IMR-90 (cell line): ENCODE results near the gene NOTO. TPM values are rescaled to one million over a fixed set of nuclear protein-coding genes. Genes with fewer than 3 reads are reported as not detected.

Experiments
- ATAC-seq: fragments of 200-7000 bp; cut with Tn5 transposase; 2 replicates; pipeline ENCODE4 v1.9.1; 2020; ENCODE audit warnings: low read depth, mild to moderate bottlenecking, moderate library complexity
- BruUV-seq: library from RNA; stranded (reverse); fragments of 400-500 nt; replicated peaks from 2 replicates; lab custom pipeline; 2021; lab: Mats Ljungman, UMichigan
- CTCF ChIA-PET: fragments of 300-600 bp; formaldehyde crosslinking; extraction: SDS; loops from one replicate; lab custom pipeline; 2021; ENCODE audit warnings: antibody characterized with exemption; lab: Yijun Ruan, JAX
- POLR2A ChIA-PET: fragments of 300-600 bp; sonication (Branson Sonifier 250); formaldehyde crosslinking; loops from one replicate; lab custom pipeline; 2022; ENCODE audit warnings: antibody characterized with exemption; ENCODE audit not compliant: unreplicated experiment; lab: Charles Lee
- DNase-seq: peaks from one replicate; pipeline ENCODE4 v3.0.0; 2013
- H2AFZ ChIP-seq: replicated peaks from 2 replicates; pipeline ENCODE3; 2013; ENCODE audit warnings: low read length, mild to moderate bottlenecking; ENCODE audit not compliant: poor library complexity
- H2AK5ac ChIP-seq: 2 replicates; pipeline ENCODE4 v1.6.1; 2013; ENCODE audit warnings: low read depth, low read length, inconsistent platforms
- H2AK9ac ChIP-seq: replicated peaks from 2 replicates; pipeline ENCODE3; 2013; ENCODE audit warnings: mild to moderate bottlenecking, low read depth, low read length, moderate library complexity; ENCODE audit not compliant: poor library complexity
- H2BK120ac ChIP-seq: 2 replicates; pipeline ENCODE4 v1.6.1; 2013; ENCODE audit warnings: low read depth, low read length, inconsistent platforms
- H2BK15ac ChIP-seq: 3 replicates; pipeline ENCODE4 v1.6.1; 2013; ENCODE audit warnings: low read depth, low read length, inconsistent platforms
- H2BK20ac ChIP-seq: 2 replicates; pipeline ENCODE4 v1.6.1; 2013; ENCODE audit warnings: low read depth, mild to moderate bottlenecking, inconsistent platforms, low read length, moderate library complexity
- H2BK5ac ChIP-seq: 2 replicates; pipeline ENCODE4 v1.6.1; 2013; ENCODE audit warnings: mild to moderate bottlenecking, low read depth, low read length, inconsistent platforms; ENCODE audit not compliant: poor library complexity, severe bottlenecking
- H3K14ac ChIP-seq: replicated peaks from 2 replicates; pipeline ENCODE4 v1.6.1; 2013; ENCODE audit warnings: low read depth, low read length, inconsistent platforms
- H3K18ac ChIP-seq: 2 replicates; pipeline ENCODE4 v1.6.1; 2013; ENCODE audit warnings: low read depth, low read length, control low read depth
- H3K23ac ChIP-seq: 2 replicates; pipeline ENCODE4 v1.6.1; 2013; ENCODE audit warnings: low read depth, low read length, inconsistent platforms
- H3K27ac ChIP-seq: 2 replicates; pipeline ENCODE4 v1.5.1; 2013; ENCODE audit warnings: mild to moderate bottlenecking, control low read depth, low read length; ENCODE audit not compliant: insufficient read depth
- H3K27me3 ChIP-seq: 2 replicates; pipeline ENCODE4 v1.6.1; 2013; ENCODE audit warnings: low read length; ENCODE audit not compliant: control insufficient read depth, insufficient read depth
- H3K36me3 ChIP-seq: 2 replicates; pipeline ENCODE4 v1.6.1; 2013; ENCODE audit warnings: low read length, mixed read lengths; ENCODE audit not compliant: control insufficient read depth, insufficient read depth
- H3K4ac ChIP-seq: 2 replicates; pipeline ENCODE4 v1.6.1; 2013; ENCODE audit warnings: low read depth, low read length, inconsistent platforms
- H3K4me1 ChIP-seq: 2 replicates; pipeline ENCODE4 v1.6.1; 2013; ENCODE audit warnings: low read length, mixed read lengths; ENCODE audit not compliant: control insufficient read depth, insufficient read depth
- H3K4me2 ChIP-seq: 2 replicates; pipeline ENCODE4 v1.6.1; 2013; ENCODE audit warnings: low read depth, mild to moderate bottlenecking, control low read depth, low read length, moderate library complexity
- H3K4me3 ChIP-seq: 2 replicates; pipeline ENCODE4 v1.5.1; 2013; ENCODE audit warnings: low read depth, mild to moderate bottlenecking, control low read depth, low read length, moderate library complexity; ENCODE audit not compliant: insufficient read depth
- H3K56ac ChIP-seq: 2 replicates; pipeline ENCODE4 v1.6.1; 2013; ENCODE audit warnings: low read length, inconsistent platforms; ENCODE audit not compliant: insufficient read depth; ENCODE audit errors: extremely low read depth
- H3K79me1 ChIP-seq, 2 experiments: 2 replicates each; pipeline ENCODE4 v1.6.1; 2013; ENCODE audit warnings: low read length in 2 of 2, inconsistent platforms in 1 of 2, low read depth in 1 of 2
- H3K9ac ChIP-seq: 2 replicates; pipeline ENCODE4 v1.6.1; 2013; ENCODE audit warnings: low read depth, low read length, control low read depth
- H3K9me1 ChIP-seq: 2 replicates; pipeline ENCODE4 v1.6.1; 2013; ENCODE audit warnings: low read length, inconsistent platforms; ENCODE audit not compliant: insufficient read depth
- H3K9me3 ChIP-seq: 2 replicates; pipeline ENCODE4 v1.6.1; 2013; ENCODE audit warnings: low read length; ENCODE audit not compliant: control insufficient read depth, insufficient read depth
- H4K20me1 ChIP-seq: 2 replicates; pipeline ENCODE4 v1.6.1; 2013; ENCODE audit warnings: low read length, inconsistent platforms; ENCODE audit not compliant: insufficient read depth
- H4K5ac ChIP-seq: 2 replicates; pipeline ENCODE4 v1.6.1; 2013; ENCODE audit warnings: mild to moderate bottlenecking, low read depth, low read length, control low read depth
- H4K8ac ChIP-seq, 2 experiments: 2 replicates each; pipeline ENCODE4 v1.6.1; 2013; ENCODE audit warnings: low read depth in 2 of 2, low read length in 2 of 2, control low read depth in 1 of 2, inconsistent platforms in 1 of 2
- H4K91ac ChIP-seq: 2 replicates; pipeline ENCODE4 v1.6.1; 2013; ENCODE audit warnings: low read depth, low read length, inconsistent platforms; ENCODE audit not compliant: insufficient read depth
- BHLHE40 ChIP-seq: fragments of 150-350 bp; IDR thresholded peaks from 2 replicates; pipeline ENCODE4 v1.6.1; 2016; ENCODE audit warnings: mild to moderate bottlenecking, low read depth, low read length
- CHD1 ChIP-seq: IDR thresholded peaks from 2 replicates; pipeline ENCODE4 v1.6.1; 2012; ENCODE audit warnings: low read depth, low read length, improper control_type of control experiment
- CTCF ChIP-seq: conservative IDR thresholded peaks from 2 replicates; pipeline ENCODE4 v1.5.1; 2012; ENCODE audit warnings: mild to moderate bottlenecking, low read depth, low read length, improper control_type of control experiment
- ELK1 ChIP-seq: fragments of 150-350 bp; IDR thresholded peaks from 2 replicates; pipeline ENCODE4 v1.6.1; 2016; ENCODE audit warnings: low read depth, mild to moderate bottlenecking, low read length, moderate library complexity, borderline replicate concordance
- MAZ ChIP-seq: IDR thresholded peaks from 2 replicates; pipeline ENCODE4 v1.6.1; 2012; ENCODE audit warnings: low read depth, mild to moderate bottlenecking, low read length, improper control_type of control experiment, moderate library complexity, borderline replicate concordance
- POLR2A ChIP-seq: IDR thresholded peaks from 2 replicates; pipeline ENCODE4 v1.6.1; 2012; ENCODE audit warnings: mild to moderate bottlenecking, low read depth, low read length
- RAD21 ChIP-seq: IDR thresholded peaks from 2 replicates; pipeline ENCODE4 v1.6.1; 2012; ENCODE audit warnings: low read length, improper control_type of control experiment
- RCOR1 ChIP-seq: IDR thresholded peaks from 2 replicates; pipeline ENCODE4 v1.6.1; 2012; ENCODE audit warnings: mild to moderate bottlenecking, low read length, improper control_type of control experiment; ENCODE audit not compliant: insufficient replicate concordance
- RFX5 ChIP-seq: IDR thresholded peaks from 2 replicates; pipeline ENCODE4 v1.8.0; 2012; ENCODE audit warnings: low read depth, mild to moderate bottlenecking, low read length, moderate library complexity
- SMC3 ChIP-seq: fragments of 150-350 bp; IDR thresholded peaks from 2 replicates; pipeline ENCODE4 v1.6.1; 2016; ENCODE audit warnings: low read depth, mild to moderate bottlenecking, antibody characterized with exemption, low read length, moderate library complexity
- USF2 ChIP-seq: fragments of 150-350 bp; IDR thresholded peaks from 2 replicates; pipeline ENCODE4 v1.6.1; 2017; ENCODE audit warnings: mild to moderate bottlenecking, antibody characterized with exemption, low read length, low read depth
- WGBS, 2 experiments: methylation state at CpG; one replicate each; pipeline versions ENCODE4 v1.1.5 to v1.1.7; 2013; ENCODE audit warnings: missing lambda C conversion rate in 2 of 2; ENCODE audit not compliant: insufficient read length in 1 of 2; ENCODE audit errors: extremely low coverage in 2 of 2; 5-methylcytosine and 5-hydroxymethylcytosine counted together
- dilution Hi-C: fragments of 300-500 bp; cut with HindIII; formaldehyde crosslinking; loops from one replicate; pipeline ENCODE4 v1.14.3; 2018; ENCODE audit warnings: low sequenced_read_pairs; ENCODE audit not compliant: unreplicated experiment
- in situ Hi-C: fragments of 300-500 bp; cut with MboI; formaldehyde crosslinking; loops from 3 replicates; pipeline ENCODE4 v1.14.3; 2019; ENCODE audit warnings: low sequenced_read_pairs, inconsistent platforms, mixed read lengths
- intact Hi-C: fragments of 100-400 bp; cut with micrococcal nuclease; formaldehyde crosslinking; loops from 2 replicates; pipeline ENCODE4 v1.10.0; 2022
- polyA plus RNA-seq, 3 experiments: library from polyadenylated mRNA; depleted of rRNA; stranded (reverse); fragments of >200 nt; gene quantifications; 2 replicates each; pipeline ENCODE4 v1.2.3, GENCODE V29; 2012; ENCODE audit warnings: low replicate concordance in 1 of 3
- total RNA-seq: library from RNA; depleted of rRNA; stranded (reverse); fragments of >200 nt; gene quantifications from 2 replicates; pipeline ENCODE4 v1.2.3, GENCODE V29; 2012

The NOTO gene
- total and polyA plus RNA-seq, 2 of the 4 experiments (the other 2 are of a cell fraction), result not detected

- no peak overlapping the region for H4K5ac ChIP-seq
- peak; percentile 74 for DNase-seq
- H2AFZ ChIP-seq, result peak overlapping the region; percentile 47
- H3K9me3 ChIP-seq, result no peaks in the 10 kb centered on the region
- CTCF ChIA-PET, result interaction anchor here (0.5 to 1.0 kb wide), 6 partner anchors 13 to 269 kb away, joined by 3 to 6 read pairs (median 4); no protein-coding TSS in a partner anchor
- ATAC-seq, result peak; percentile 98
- H3K18ac ChIP-seq, result no peak overlapping the region
- no peak overlapping the region for H3K4me3 ChIP-seq
- intact Hi-C loops, result loop anchor here (1.0 to 5.0 kb wide), 4 partner anchors 78 to 271 kb away; no protein-coding TSS in a partner anchor
- in situ Hi-C loops, result loop anchor here (5.0 kb wide), 1 partner anchor 271 kb away; no protein-coding TSS in a partner anchor
- no peak overlapping the region for H4K91ac ChIP-seq
- peak overlapping the region; percentile 78 for H2AK9ac ChIP-seq
- POLR2A ChIA-PET, result no interaction called here
- H3K56ac ChIP-seq, result no peak overlapping the region
- no peak overlapping the region for H3K14ac ChIP-seq
- no TSS peak for BruUV-seq
- H2BK15ac ChIP-seq, result no peak overlapping the region
- H3K27ac ChIP-seq, result no peak overlapping the region
- H3K27me3 ChIP-seq, result peaks cover 21% of the 10 kb centered on the region
- no peak overlapping the region for H3K4ac ChIP-seq
- WGBS, 2 experiments, result no CpG with 5 or more reads among the region's 10 CpGs
- dilution Hi-C loops, result no loop called here
- H2BK5ac ChIP-seq, result no peak overlapping the region
- H3K4me1 ChIP-seq, result no peaks in the 10 kb centered on the region
- no peaks in the 10 kb centered on the region for H3K79me1 ChIP-seq
- H2BK120ac ChIP-seq, result no peak overlapping the region
- H4K20me1 ChIP-seq, result no peaks in the 10 kb centered on the region
- H3K4me2 ChIP-seq, result no peak overlapping the region
- H4K8ac ChIP-seq, result no peak overlapping the region
- H3K36me3 ChIP-seq, result no peaks in the 10 kb centered on the region
- no peak overlapping the region for H2AK5ac ChIP-seq
- no peak overlapping the region for H2BK20ac ChIP-seq
- TF ChIP-seq RFX5, result no peak
- TF ChIP-seq POLR2A, result 0 out of 2 replicates have a peak, but pooled peaks have one; percentile 25
- TF ChIP-seq CTCF, result peak; percentile 94
- no peak for TF ChIP-seq USF2
- no peak for TF ChIP-seq MAZ
- peak; percentile 89 for TF ChIP-seq SMC3
- no peak for TF ChIP-seq BHLHE40
- TF ChIP-seq ELK1, result no peak
- no peak for TF ChIP-seq RCOR1
- TF ChIP-seq CHD1, result no peak
- TF ChIP-seq RAD21, result peak; percentile 95
- no peak overlapping the region for H3K9ac ChIP-seq
- no peak overlapping the region for H3K23ac ChIP-seq
- H3K9me1 ChIP-seq, result no peaks in the 10 kb centered on the region
Observed at GRCh38 chr2:73163483-73164367, 38.6 kb upstream of the NOTO start.
